Sigmoid colon (tissue), 4 donors: ENCODE results near the gene IGLON5.

Experiments used
- EP300 ChIP-seq, 4 donors: sonication (generic); formaldehyde crosslinking; IDR thresholded peaks; one replicate each; pipeline ENCODE4 v1.6.1; 2017; ENCODE audit warnings: antibody characterized with exemption in 4 of 4
- POLR2A ChIP-seq, 2 donors: fragments of 450-650 bp; IDR thresholded peaks; one replicate each; pipeline ENCODE4 v1.6.1; 2016; ENCODE audit warnings: antibody characterized with exemption in 2 of 2, mild to moderate bottlenecking in 2 of 2, moderate library complexity in 2 of 2
- TF ChIP-seq, protein P1 (sequence below), 4 experiments: fragments of 450-650 bp in 3 of 4; fragments of 200-600 bp in 1 of 4; IDR thresholded peaks; one replicate each; pipeline ENCODE4 v1.5.1; 2016 to 2019; ENCODE audit warnings: antibody characterized with exemption in 4 of 4, mild to moderate bottlenecking in 3 of 4, moderate library complexity in 2 of 4

GRCh38 chr19:51317968-51318367 lies 6.5 kb downstream of the IGLON5 start:
- TF ChIP-seq, protein P1, sequence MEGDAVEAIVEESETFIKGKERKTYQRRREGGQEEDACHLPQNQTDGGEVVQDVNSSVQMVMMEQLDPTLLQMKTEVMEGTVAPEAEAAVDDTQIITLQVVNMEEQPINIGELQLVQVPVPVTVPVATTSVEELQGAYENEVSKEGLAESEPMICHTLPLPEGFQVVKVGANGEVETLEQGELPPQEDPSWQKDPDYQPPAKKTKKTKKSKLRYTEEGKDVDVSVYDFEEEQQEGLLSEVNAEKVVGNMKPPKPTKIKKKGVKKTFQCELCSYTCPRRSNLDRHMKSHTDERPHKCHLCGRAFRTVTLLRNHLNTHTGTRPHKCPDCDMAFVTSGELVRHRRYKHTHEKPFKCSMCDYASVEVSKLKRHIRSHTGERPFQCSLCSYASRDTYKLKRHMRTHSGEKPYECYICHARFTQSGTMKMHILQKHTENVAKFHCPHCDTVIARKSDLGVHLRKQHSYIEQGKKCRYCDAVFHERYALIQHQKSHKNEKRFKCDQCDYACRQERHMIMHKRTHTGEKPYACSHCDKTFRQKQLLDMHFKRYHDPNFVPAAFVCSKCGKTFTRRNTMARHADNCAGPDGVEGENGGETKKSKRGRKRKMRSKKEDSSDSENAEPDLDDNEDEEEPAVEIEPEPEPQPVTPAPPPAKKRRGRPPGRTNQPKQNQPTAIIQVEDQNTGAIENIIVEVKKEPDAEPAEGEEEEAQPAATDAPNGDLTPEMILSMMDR (IDR thresholded peaks at IDR 0.05): no peak
- TF ChIP-seq EP300 (IDR thresholded peaks at IDR 0.05) (no peak), POLR2A (IDR thresholded peaks at IDR 0.05) (no peak)
